Neural crest cell (in vitro differentiated cells): Measurements from ENCODE around the gene MVB12A. TPM values are rescaled to one million over a fixed set of nuclear protein-coding genes. Genes with fewer than 3 reads are reported as not detected.

Source experiments
- DNase-seq: peaks from one replicate; pipeline ENCODE4 v3.0.0; 2021; ENCODE audit warnings: low read depth, mixed read lengths, low spot score
- H3K27ac Mint-ChIP-seq: one replicate; pipeline ENCODE4 v1.8.0; 2021; ENCODE audit warnings: mild to moderate bottlenecking, mixed read lengths; ENCODE audit not compliant: unreplicated experiment
- H3K27me3 Mint-ChIP-seq: 2 replicates; pipeline ENCODE4 v1.8.0; 2021; ENCODE audit warnings: low read depth, mild to moderate bottlenecking, mixed read lengths
- H3K36me3 Mint-ChIP-seq: 2 replicates; pipeline ENCODE4 v1.8.0; 2021; ENCODE audit warnings: low read depth, mild to moderate bottlenecking, mixed read lengths
- H3K4me1 Mint-ChIP-seq: 2 replicates; pipeline ENCODE4 v1.8.0; 2021; ENCODE audit warnings: mixed read lengths
- H3K4me3 Mint-ChIP-seq: one replicate; pipeline ENCODE4 v1.8.0; 2021; ENCODE audit warnings: mild to moderate bottlenecking, mixed read lengths
- H3K9me3 Mint-ChIP-seq: 2 replicates; pipeline ENCODE4 v1.8.0; 2021; ENCODE audit warnings: mixed read lengths
- CTCF ChIP-seq: fragments of 200-600 bp; sonication (generic); conservative IDR thresholded peaks from 2 replicates; pipeline ENCODE4 v1.5.0; 2021; ENCODE audit warnings: antibody characterized with exemption, mild to moderate bottlenecking
- total RNA-seq: library from RNA; stranded (reverse); gene quantifications from 2 replicates; pipeline ENCODE4 v1.2.1, GENCODE V29; 2021

Gene MVB12A
- total RNA-seq, 1 donor from 2014 or later, result 48.1 TPM

- no peak for TF ChIP-seq CTCF
- no peak for DNase-seq
- H3K4me3 Mint-ChIP-seq, result no peak overlapping the region
- H3K36me3 Mint-ChIP-seq, result no peaks in the 10 kb centered on the region
- H3K27me3 Mint-ChIP-seq, result peaks cover 66% of the 10 kb centered on the region
- H3K27ac Mint-ChIP-seq, result no peak overlapping the region
- H3K4me1 Mint-ChIP-seq, result peaks cover 8% of the 10 kb centered on the region
- no peaks in the 10 kb centered on the region for H3K9me3 Mint-ChIP-seq
Measured at GRCh38 chr19:17455308-17456123, 35.7 kb downstream of the MVB12A start.

- Mint-ChIP-seq H3K27me3 (peaks cover 60% of the 10 kb centered on the region), H3K4me1 (peaks cover 8% of the 10 kb centered on the region), H3K9me3 (no peaks in the 10 kb centered on the region), H3K27ac (no peak overlapping the region), H3K4me3 (no peak overlapping the region), H3K36me3 (no peaks in the 10 kb centered on the region)
- no peak for TF ChIP-seq CTCF
- no peak for DNase-seq
Measured at GRCh38 chr19:17456127-17456526, 36.3 kb downstream of the MVB12A start.

- Mint-ChIP-seq H3K4me3 (no peak overlapping the region), H3K27ac (no peak overlapping the region), H3K9me3 (no peaks in the 10 kb centered on the region), H3K4me1 (peaks cover 8% of the 10 kb centered on the region), H3K36me3 (no peaks in the 10 kb centered on the region), H3K27me3 (peaks cover 51% of the 10 kb centered on the region)
- no peak for DNase-seq
- no peak for TF ChIP-seq CTCF
Measured at GRCh38 chr19:17457616-17458015, 37.8 kb downstream of the MVB12A start.

- no peak overlapping the region for H3K4me3 Mint-ChIP-seq
- peaks cover 8% of the 10 kb centered on the region for H3K4me1 Mint-ChIP-seq
- H3K36me3 Mint-ChIP-seq, result no peaks in the 10 kb centered on the region
- DNase-seq, result no peak
- H3K27ac Mint-ChIP-seq, result no peak overlapping the region
- no peak for TF ChIP-seq CTCF
- H3K27me3 Mint-ChIP-seq, result peaks cover 42% of the 10 kb centered on the region
- no peaks in the 10 kb centered on the region for H3K9me3 Mint-ChIP-seq
Measured at GRCh38 chr19:17458970-17459369, 39.1 kb downstream of the MVB12A start.

GRCh38 chr19:17460372-17461230 lies 40.8 kb downstream of the MVB12A start, which contains the start of gene NXNL1:
NXNL1 (minus strand) TSS chr19:17460926; CDS start chr19:17460869, 57 bp downstream.
- DNase-seq, result no peak
- no peak for TF ChIP-seq CTCF
- Mint-ChIP-seq H3K36me3 (no peaks in the 10 kb centered on the region), H3K4me1 (peaks cover 4% of the 10 kb centered on the region), H3K4me3 (no peak within 1 kb of the TSS), H3K27ac (no peak within 1 kb of the TSS), H3K9me3 (no peaks in the 10 kb centered on the region), H3K27me3 (peaks cover 29% of the 10 kb centered on the region)
